Pancreas (tissue), 10 donors: Measurements from ENCODE around the gene SH3RF3. TPM values are rescaled to one million over a fixed set of nuclear protein-coding genes. Genes with fewer than 3 reads are reported as not detected.

Experiments used
- ATAC-seq, 4 donors: fragments of 200-7000 bp; cut with Tn5 transposase; one replicate each; pipeline versions ENCODE4 v1.8.0 to v1.9.1; 2020; ENCODE audit warnings: mild to moderate bottlenecking in 4 of 4, moderate library complexity in 4 of 4
- DNase-seq, 6 donors: peaks; one replicate each; pipeline ENCODE4 v3.0.0-alpha.2; 2020
- FAIRE-seq: peaks from 2 replicates; lab custom pipeline; 2012; peaks lifted over from hg19 to GRCh38; lab: Jason Lieb, UNC
- H3K27ac ChIP-seq, 4 donors: fragments of 200-600 bp; sonication (generic); 1 replicate in 3 of 4; 2 replicates in 1 of 4; pipeline versions ENCODE4 v1.5.0 to v1.8.0; 2020
- H3K27me3 ChIP-seq, 4 donors: fragments of 200-600 bp; one replicate each; pipeline ENCODE4 v1.8.0; 2021
- H3K36me3 ChIP-seq, 3 donors: fragments of 200-600 bp; sonication (generic) in 1 of 3; one replicate each; pipeline versions ENCODE4 v1.5.0 to v1.8.0; 2020 to 2021
- H3K4me1 ChIP-seq, 3 donors: fragments of 200-600 bp; one replicate each; pipeline ENCODE4 v1.8.0; 2021
- H3K4me3 ChIP-seq, 4 donors: fragments of 200-600 bp; sonication (generic) in 2 of 4; one replicate each; pipeline versions ENCODE4 v1.5.0 to v1.8.0; 2020 to 2021
- H3K9me3 ChIP-seq, 4 donors: fragments of 200-600 bp; one replicate each; pipeline ENCODE4 v1.8.0; 2021
- CTCF ChIP-seq, 4 donors: fragments of 200-600 bp; sonication (generic) in 3 of 4; IDR thresholded peaks; one replicate each; pipeline versions ENCODE4 v1.5.0 to v1.8.0; 2021; ENCODE audit warnings: antibody characterized with exemption in 4 of 4
- WGBS, 2 donors: extraction: QIAGEN DNeasy Blood & Tissue Kit; methylation state at CpG; one replicate each; pipeline ENCODE4 v1.1.7; 2013; 5-methylcytosine and 5-hydroxymethylcytosine counted together
- intact Hi-C, 3 donors: fragments of 100-400 bp; cut with DNase I; formaldehyde crosslinking; loops; one replicate each; pipeline versions ENCODE4 v1.11.1 to v1.14.2; 2022
- polyA plus RNA-seq, 2 donors: library from polyadenylated mRNA; stranded (reverse); fragments of 200-250 nt; gene quantifications; one replicate each; pipeline ENCODE4 v1.2.3, GENCODE V29; 2013
- total RNA-seq, 6 donors: library from RNA; stranded (reverse); fragmentation: NEBNext Ultra II Directional in 4 of 6; extraction: Animal tissue kit (Norgen Biotek cat#: 25700) in 4 of 6; gene quantifications; one replicate each; pipeline versions ENCODE4 v1.2.1 to v1.2.4, GENCODE V29; 2021 to 2023
- donor health status: healthy with polysubstance abuse.
- donor health status: DM: no; HTN: no; CAD: no; lungs with moderate emphysema.
- donor health status: DM: no; HTN: no; CAD: no.
- donor health status: control.
- donor health status: control.
- donor health status: Bipolar disorder and iron deficiency.
- donor health status: DM: yes; HTN: yes; CAD: no.
- donor health status: DM: no; HTN: no; CAD: no.
- donor health status: DM: no; HTN: no; CAD: no.
- donor health status: DM: yes; HTN: yes; CAD: no.

SH3RF3 gene
- total and polyA plus RNA-seq, 8 donors: 1.1 to 3.5 (median 1.8) TPM

- DNase-seq: no peak
- no peaks in the 10 kb centered on the region for H3K4me1 ChIP-seq
- WGBS, 2 donors: 78 to 93% methylated on average over 5 of the region's 5 CpGs
These were observed 402.2 kb downstream of the SH3RF3 start for GRCh38 chr2:109531221-109531620.

GRCh38 chr2:109531896-109532727 is 403.1 kb downstream of the SH3RF3 start:
- Histone ChIP-seq H3K27ac (no peak overlapping the region), H3K27me3 (no peaks in the 10 kb centered on the region), H3K9me3 (no peaks in the 10 kb centered on the region), H3K4me3 (no peak overlapping the region), H3K4me1 (no peaks in the 10 kb centered on the region), H3K36me3 (no peaks in the 10 kb centered on the region)
- TF ChIP-seq CTCF (IDR thresholded peaks at IDR 0.05): no peak
- no peak for ATAC-seq
- intact Hi-C loops: no loop called here
- no peak for DNase-seq
- no peak for FAIRE-seq
- 84 to 85% methylated on average over 10 of the region's 10 CpGs for WGBS, 2 donors

More at GRCh38 chr2:109531221-109531620, 402.2 kb downstream of the SH3RF3 start:
- Histone ChIP-seq H3K27ac (no peak overlapping the region), H3K27me3 (no peaks in the 10 kb centered on the region), H3K4me3 (no peak overlapping the region), H3K9me3 (no peaks in the 10 kb centered on the region), H3K36me3 (no peaks in the 10 kb centered on the region)
- no peak for FAIRE-seq
- ATAC-seq: no peak
- TF ChIP-seq CTCF (IDR thresholded peaks at IDR 0.05): no peak
- intact Hi-C loops: no loop called here

GRCh38 chr2:109532728-109533076 is 403.7 kb downstream of the SH3RF3 start:
- FAIRE-seq (no peak), ATAC-seq (no peak)
- TF ChIP-seq CTCF (IDR thresholded peaks at IDR 0.05): no peak

GRCh38 chr2:109533823-109534222 is 404.8 kb downstream of the SH3RF3 start:
- FAIRE-seq: no peak
- no peaks in the 10 kb centered on the region for H3K9me3 ChIP-seq
- DNase-seq: no peak
- TF ChIP-seq CTCF (IDR thresholded peaks at IDR 0.05): no peak
- no peak overlapping the region for H3K4me3 ChIP-seq
- WGBS, 2 donors: 80 to 88% methylated on average over 7 of the region's 7 CpGs
- intact Hi-C loops: no loop called here
- no peak for ATAC-seq
- H3K4me1 ChIP-seq: no peaks in the 10 kb centered on the region
- no peaks in the 10 kb centered on the region for H3K27me3 ChIP-seq
- H3K36me3 ChIP-seq: no peaks in the 10 kb centered on the region
- no peak overlapping the region for H3K27ac ChIP-seq

More at GRCh38 chr2:109532728-109533076, 403.7 kb downstream of the SH3RF3 start:
- Histone ChIP-seq H3K36me3 (no peaks in the 10 kb centered on the region), H3K27me3 (no peaks in the 10 kb centered on the region), H3K4me1 (no peaks in the 10 kb centered on the region), H3K9me3 (no peaks in the 10 kb centered on the region), H3K4me3 (no peak overlapping the region), H3K27ac (no peak overlapping the region)
- DNase-seq: no peak
- WGBS, 2 donors: 84 to 89% methylated on average over 5 of the region's 5 CpGs
- intact Hi-C loops: no loop called here
